Measurements from ENCODE around the gene TMSB4X. TPM values are rescaled to one million over a fixed set of nuclear protein-coding genes. Genes with fewer than 3 reads are reported as not detected.

TMSB4X gene
- 4,663 TPM for total RNA-seq
- long read RNA-seq, transcript TMSB4X-203 (2 exons, 1,702 nt), result minor isoform, 28 of 1,580 reads
- long read RNA-seq, transcript TMSB4X-204 (3 exons, 628 nt), result major isoform, 1,548 of 1,580 reads
- long read RNA-seq, partial matches to known transcripts, result 0 of 1,580 reads
- long read RNA-seq, other reads (novel, unspliced or antisense), result 4 of 1,580 reads

- no peaks in the 10 kb centered on the region for H3K27me3 ChIP-seq
- intact Hi-C loops (cut with DNase I), result no loop called here
- H3K27ac ChIP-seq, result peak within 1 kb of the TSS; percentile 97
- peaks cover 6% of the 10 kb centered on the region for H3K4me1 ChIP-seq
- H3K36me3 ChIP-seq, result peaks cover 5% of the 10 kb centered on the region
- TF ChIP-seq CTCF (IDR thresholded peaks at IDR 0.05), result no peak
- ATAC-seq (peak; percentile 88), DNase-seq (peak; percentile 92)
- H3K9me3 ChIP-seq, result no peaks in the 10 kb centered on the region
- H3K4me3 ChIP-seq, result peak within 1 kb of the TSS; percentile 70
Observed at GRCh38 chrX:12974796-12975669, at the start of gene TMSB4X. Gene TMSB4X, plus strand, starts transcription at chrX:12975110.

DNA sequence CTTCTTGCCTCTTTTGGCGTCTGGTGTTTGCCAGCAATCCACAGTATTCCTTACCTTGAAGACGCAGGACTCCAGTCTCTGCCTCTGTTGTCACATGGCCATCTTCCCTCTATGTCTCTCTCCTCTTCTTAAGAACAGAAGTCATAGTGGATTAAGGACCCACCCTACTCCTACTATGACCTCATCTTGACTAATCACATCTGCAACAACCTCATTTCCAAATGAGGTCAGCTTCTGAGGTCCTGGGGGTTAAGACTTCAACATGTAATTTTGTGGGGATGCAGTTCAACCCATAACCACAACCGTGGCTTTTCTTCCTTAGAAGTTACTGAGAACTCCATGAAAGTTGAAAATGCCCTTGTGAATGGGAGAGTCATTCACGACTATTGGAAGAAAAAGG is 45.2 kb upstream of the TMSB4X start:
- Histone ChIP-seq H3K36me3 (no peaks in the 10 kb centered on the region), H3K4me1 (no peaks in the 10 kb centered on the region), H3K9me3 (no peaks in the 10 kb centered on the region), H3K4me3 (no peak overlapping the region), H3K27ac (no peak overlapping the region), H3K27me3 (no peaks in the 10 kb centered on the region)
- intact Hi-C loops (cut with DNase I), result no loop called here
- TF ChIP-seq CTCF (IDR thresholded peaks at IDR 0.05), result no peak
- no peak for ATAC-seq
- no peak for DNase-seq

GRCh38 chrX:12930150-12930549 is 44.8 kb upstream of the TMSB4X start:
- no peak for DNase-seq
- no peak for ATAC-seq
- TF ChIP-seq CTCF (IDR thresholded peaks at IDR 0.05), result no peak

DNA sequence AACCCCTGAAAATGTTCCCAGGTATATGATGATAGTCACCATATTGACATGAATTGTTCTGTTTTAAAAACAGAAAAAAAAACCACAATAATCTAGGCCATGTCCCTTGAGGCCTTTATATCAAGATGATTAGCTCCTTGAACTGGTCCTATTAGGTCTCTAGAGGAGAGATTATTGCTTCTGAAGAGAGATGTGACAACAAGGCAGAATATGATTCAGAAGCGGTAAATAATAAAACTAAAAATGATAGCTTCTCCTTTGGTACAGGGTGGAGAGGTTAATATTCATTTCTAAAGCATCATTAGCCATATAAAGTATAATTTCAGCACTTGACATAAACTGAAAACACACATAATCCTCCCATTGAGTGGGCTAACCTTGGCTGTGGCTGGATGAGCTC is 42.7 kb upstream of the TMSB4X start:
- Histone ChIP-seq H3K27me3 (no peaks in the 10 kb centered on the region), H3K4me3 (no peak overlapping the region), H3K9me3 (no peaks in the 10 kb centered on the region), H3K36me3 (no peaks in the 10 kb centered on the region), H3K27ac (no peak overlapping the region), H3K4me1 (no peaks in the 10 kb centered on the region)
- ATAC-seq (no peak), DNase-seq (no peak)
- intact Hi-C loops (cut with DNase I), result no loop called here
- TF ChIP-seq CTCF (IDR thresholded peaks at IDR 0.05), result no peak

More at GRCh38 chrX:12930150-12930549, 44.8 kb upstream of the TMSB4X start:
- no peaks in the 10 kb centered on the region for H3K4me1 ChIP-seq
- intact Hi-C loops (cut with DNase I), result no loop called here
- H3K4me3 ChIP-seq, result no peak overlapping the region
- H3K27ac ChIP-seq, result no peak overlapping the region
- H3K27me3 ChIP-seq, result no peaks in the 10 kb centered on the region
- H3K36me3 ChIP-seq, result no peaks in the 10 kb centered on the region
- H3K9me3 ChIP-seq, result no peaks in the 10 kb centered on the region

- intact Hi-C loops (cut with DNase I), result no loop called here
- H3K36me3 ChIP-seq, result no peaks in the 10 kb centered on the region
- no peak overlapping the region for H3K4me3 ChIP-seq
- no peak for ATAC-seq
- H3K4me1 ChIP-seq, result no peaks in the 10 kb centered on the region
- no peak for TF ChIP-seq CTCF (IDR thresholded peaks at IDR 0.05)
- H3K27ac ChIP-seq, result no peak overlapping the region
- no peaks in the 10 kb centered on the region for H3K27me3 ChIP-seq
- H3K9me3 ChIP-seq, result no peaks in the 10 kb centered on the region
- DNase-seq, result no peak
Observed at GRCh38 chrX:12934850-12935249, 40.1 kb upstream of the TMSB4X start.
